Measurements from ENCODE around the gene RIT2. TPM values are rescaled to one million over a fixed set of nuclear protein-coding genes. Genes with fewer than 3 reads are reported as not detected.

The RIT2 gene
- total RNA-seq, 1 donor from 2014 or later, result not detected

DNA sequence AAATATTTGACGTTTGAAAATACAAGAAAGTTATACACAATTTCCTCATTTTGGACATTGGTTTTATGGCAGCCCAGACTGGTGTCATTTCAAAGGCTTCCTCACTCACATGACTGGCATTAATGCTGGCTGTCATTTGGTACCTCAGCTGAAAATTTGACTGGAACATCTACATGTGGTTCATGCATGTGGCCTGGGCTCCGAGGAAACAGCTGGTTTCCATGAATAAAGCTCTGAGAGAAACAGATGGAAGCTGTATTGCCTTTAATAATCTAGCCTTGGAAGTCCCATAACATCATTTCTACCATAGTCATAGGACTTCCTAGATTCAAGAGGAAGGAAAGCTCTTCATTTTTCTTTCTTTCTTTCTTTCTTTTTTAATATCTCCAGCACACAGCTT lies 42.9 kb upstream of the RIT2 start:
- TF ChIP-seq, protein P1, sequence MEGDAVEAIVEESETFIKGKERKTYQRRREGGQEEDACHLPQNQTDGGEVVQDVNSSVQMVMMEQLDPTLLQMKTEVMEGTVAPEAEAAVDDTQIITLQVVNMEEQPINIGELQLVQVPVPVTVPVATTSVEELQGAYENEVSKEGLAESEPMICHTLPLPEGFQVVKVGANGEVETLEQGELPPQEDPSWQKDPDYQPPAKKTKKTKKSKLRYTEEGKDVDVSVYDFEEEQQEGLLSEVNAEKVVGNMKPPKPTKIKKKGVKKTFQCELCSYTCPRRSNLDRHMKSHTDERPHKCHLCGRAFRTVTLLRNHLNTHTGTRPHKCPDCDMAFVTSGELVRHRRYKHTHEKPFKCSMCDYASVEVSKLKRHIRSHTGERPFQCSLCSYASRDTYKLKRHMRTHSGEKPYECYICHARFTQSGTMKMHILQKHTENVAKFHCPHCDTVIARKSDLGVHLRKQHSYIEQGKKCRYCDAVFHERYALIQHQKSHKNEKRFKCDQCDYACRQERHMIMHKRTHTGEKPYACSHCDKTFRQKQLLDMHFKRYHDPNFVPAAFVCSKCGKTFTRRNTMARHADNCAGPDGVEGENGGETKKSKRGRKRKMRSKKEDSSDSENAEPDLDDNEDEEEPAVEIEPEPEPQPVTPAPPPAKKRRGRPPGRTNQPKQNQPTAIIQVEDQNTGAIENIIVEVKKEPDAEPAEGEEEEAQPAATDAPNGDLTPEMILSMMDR (IDR thresholded peaks at IDR 0.05; ENCODE audit: unreplicated experiment), result no peak
- Mint-ChIP-seq H3K9me3 (no peaks in the 10 kb centered on the region), H3K4me1 (peaks cover 10% of the 10 kb centered on the region), H3K27me3 (ENCODE audit: low read depth) (no peaks in the 10 kb centered on the region), H3K27ac (no peak overlapping the region), H3K36me3 (no peaks in the 10 kb centered on the region), H3K4me3 (no peak overlapping the region)
- no peak for DNase-seq (ENCODE audit: low spot score in 2 of 2, unreplicated experiment in 2 of 2)

DNA sequence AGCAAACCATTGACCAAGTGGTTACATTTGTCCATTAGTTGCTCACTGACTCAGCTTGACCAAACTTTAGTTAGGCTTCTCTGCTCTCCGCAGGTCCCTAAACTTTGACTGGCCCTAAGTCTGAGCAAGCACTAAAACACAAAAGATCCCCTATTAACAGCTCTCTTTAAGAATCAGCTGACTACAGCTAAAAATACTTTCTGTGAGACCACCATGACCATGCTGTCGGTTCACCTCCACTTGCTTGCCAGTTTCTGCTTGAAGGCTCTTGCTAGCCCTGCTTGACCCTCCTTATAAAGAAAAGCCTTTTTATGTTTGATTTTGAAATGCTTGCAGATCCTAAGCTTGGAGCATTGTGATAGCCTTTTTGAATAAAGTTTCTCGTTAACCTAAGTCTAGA lies 40.4 kb upstream of the RIT2 start:
- Mint-ChIP-seq H3K27ac (no peak overlapping the region), H3K9me3 (no peaks in the 10 kb centered on the region), H3K4me1 (peaks cover 10% of the 10 kb centered on the region)

DNA sequence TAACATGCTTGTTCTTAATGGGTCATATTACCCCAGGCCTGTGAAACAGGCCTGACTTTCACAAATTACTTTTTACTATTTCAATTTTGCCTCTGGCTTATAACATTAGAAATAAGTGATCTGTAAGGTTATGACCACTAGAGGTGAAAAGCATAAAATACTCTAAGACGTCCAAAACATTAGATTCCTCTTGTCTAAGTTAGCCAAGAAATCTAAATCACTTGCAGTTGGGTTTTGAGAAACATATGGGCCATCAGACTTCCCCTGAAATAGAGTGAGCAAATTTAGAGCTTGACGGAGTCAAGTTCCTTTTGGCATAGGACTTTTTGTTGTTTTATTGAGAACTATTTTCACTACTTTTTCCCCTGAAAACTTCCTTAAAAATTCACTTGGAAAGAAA lies 32.7 kb upstream of the RIT2 start:
- no peak for DNase-seq (ENCODE audit: low spot score in 2 of 2, unreplicated experiment in 2 of 2)
- Mint-ChIP-seq H3K4me3 (no peak overlapping the region), H3K9me3 (peaks cover 3% of the 10 kb centered on the region), H3K4me1 (peaks cover 9% of the 10 kb centered on the region), H3K27ac (peak overlapping the region; percentile 62), H3K27me3 (ENCODE audit: low read depth) (no peaks in the 10 kb centered on the region), H3K36me3 (peaks cover 2% of the 10 kb centered on the region)
- TF ChIP-seq, protein P1 (IDR thresholded peaks at IDR 0.05; ENCODE audit: unreplicated experiment), result no peak

More for the DNA sequence above, 40.4 kb upstream of the RIT2 start:
- H3K27me3 Mint-ChIP-seq (ENCODE audit: low read depth), result no peaks in the 10 kb centered on the region
- H3K36me3 Mint-ChIP-seq, result no peaks in the 10 kb centered on the region
- DNase-seq (ENCODE audit: low spot score in 2 of 2, unreplicated experiment in 2 of 2), result no peak
- TF ChIP-seq, protein P1 (IDR thresholded peaks at IDR 0.05; ENCODE audit: unreplicated experiment), result no peak
- no peak overlapping the region for H3K4me3 Mint-ChIP-seq

DNA sequence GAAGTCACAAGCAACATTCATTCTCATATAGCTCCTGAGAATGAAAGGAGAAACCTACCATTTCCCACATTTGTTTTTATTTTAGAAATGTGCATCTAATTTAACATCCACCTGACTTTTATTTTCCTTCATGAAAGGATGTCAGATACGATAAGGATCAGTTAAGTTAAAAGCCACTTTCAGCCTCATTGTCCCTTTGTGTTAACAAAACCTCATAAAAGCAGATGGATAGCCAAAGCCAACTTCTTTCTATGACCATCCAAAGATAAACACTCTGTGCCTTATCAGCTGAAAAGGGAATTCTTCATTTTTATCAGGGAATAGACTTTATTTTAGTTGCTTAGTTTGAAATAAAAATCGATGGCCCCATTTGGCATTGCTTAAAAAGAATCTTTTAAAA lies 25.7 kb upstream of the RIT2 start:
- Mint-ChIP-seq H3K36me3 (peaks cover 10% of the 10 kb centered on the region), H3K9me3 (peaks cover 18% of the 10 kb centered on the region), H3K27me3 (ENCODE audit: low read depth) (no peaks in the 10 kb centered on the region), H3K27ac (peak overlapping the region; percentile 61), H3K4me3 (no peak overlapping the region), H3K4me1 (peaks cover 21% of the 10 kb centered on the region)
- DNase-seq (ENCODE audit: low spot score in 2 of 2, unreplicated experiment in 2 of 2), result no peak
- TF ChIP-seq, protein P1 (IDR thresholded peaks at IDR 0.05; ENCODE audit: unreplicated experiment), result no peak

DNA sequence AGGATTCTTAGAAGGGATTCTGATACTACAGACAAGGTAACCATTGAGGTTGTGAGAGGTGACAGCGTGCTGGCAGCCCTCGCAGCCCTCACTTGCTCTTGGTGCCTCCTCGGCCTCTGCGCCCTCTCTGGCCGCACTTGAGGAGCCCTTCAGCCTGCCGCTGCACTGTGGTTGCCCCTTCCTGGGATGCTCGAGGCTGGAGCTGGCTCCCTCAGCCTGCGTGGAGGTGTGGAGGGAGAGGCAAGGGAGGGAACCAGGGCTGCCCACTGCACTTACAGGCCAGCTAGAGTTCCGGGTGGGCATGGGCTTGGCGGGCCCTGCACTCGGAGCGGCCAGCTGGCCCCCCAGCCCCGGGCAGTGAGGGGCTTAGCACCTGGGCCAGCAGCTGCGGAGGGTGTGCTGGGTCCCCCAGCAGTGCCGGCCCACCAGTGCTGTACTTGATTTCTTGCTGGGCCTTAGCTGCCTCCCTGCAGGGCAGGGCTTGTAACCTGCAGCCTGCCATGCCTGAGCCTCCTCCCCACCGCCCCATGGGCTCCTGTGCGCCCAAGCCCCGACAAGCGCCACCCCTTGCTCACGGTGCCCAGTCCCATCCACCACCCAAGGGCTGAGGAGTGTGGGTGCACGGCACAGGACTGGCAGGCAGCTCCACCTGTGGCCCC lies 23.9 kb upstream of the RIT2 start:
- no peak overlapping the region for H3K4me3 Mint-ChIP-seq
- peaks cover 23% of the 10 kb centered on the region for H3K4me1 Mint-ChIP-seq
- H3K27me3 Mint-ChIP-seq (ENCODE audit: low read depth), result no peaks in the 10 kb centered on the region
- TF ChIP-seq, protein P1 (IDR thresholded peaks at IDR 0.05; ENCODE audit: unreplicated experiment), result no peak
- H3K36me3 Mint-ChIP-seq, result peaks cover 10% of the 10 kb centered on the region
- no peak for DNase-seq (ENCODE audit: low spot score in 2 of 2, unreplicated experiment in 2 of 2)
- peaks cover 18% of the 10 kb centered on the region for H3K9me3 Mint-ChIP-seq
- no peak overlapping the region for H3K27ac Mint-ChIP-seq

Measured in mesothelial cell of epicardium (in vitro differentiated cells).